Astrocyte (in vitro differentiated cells and primary cell): ENCODE measurements around the gene C15orf40. TPM values are rescaled to one million over a fixed set of nuclear protein-coding genes. Genes with fewer than 3 reads are reported as not detected.

Source experiments
- DNase-seq: peaks from one replicate; pipeline ENCODE4 v3.0.0-alpha.2; 2010; ENCODE audit warnings: low read depth
- FAIRE-seq: peaks from 2 replicates; lab custom pipeline; 2011; peaks lifted over from hg19 to GRCh38; lab: Jason Lieb, UNC
- H2AFZ ChIP-seq: 2 replicates; pipeline ENCODE4 v1.6.0; 2012; ENCODE audit warnings: low read depth, low read length, inconsistent platforms
- H3K27ac ChIP-seq: 2 replicates; pipeline ENCODE4 v1.5.1; 2011; ENCODE audit warnings: low read depth, low read length, inconsistent platforms
- H3K27me3 ChIP-seq: 2 replicates; pipeline ENCODE4 v1.6.0; 2011; ENCODE audit warnings: low read length, inconsistent platforms; ENCODE audit not compliant: insufficient read depth
- H3K36me3 ChIP-seq: 2 replicates; pipeline ENCODE4 v1.5.1; 2011; ENCODE audit warnings: low read length, inconsistent platforms; ENCODE audit not compliant: insufficient read depth
- H3K4me1 ChIP-seq: 2 replicates; pipeline ENCODE4 v1.5.1; 2011; ENCODE audit warnings: low read length, inconsistent platforms; ENCODE audit not compliant: insufficient read depth
- H3K4me2 ChIP-seq: 2 replicates; pipeline ENCODE4 v1.6.0; 2012; ENCODE audit warnings: low read length, inconsistent platforms
- H3K4me3 ChIP-seq: 2 replicates; pipeline ENCODE4 v1.5.1; 2011; ENCODE audit warnings: low read depth, mild to moderate bottlenecking, low read length, inconsistent platforms; ENCODE audit not compliant: insufficient read depth
- H3K79me2 ChIP-seq: 2 replicates; pipeline ENCODE4 v1.6.0; 2012; ENCODE audit warnings: mild to moderate bottlenecking, low read length, inconsistent platforms; ENCODE audit not compliant: insufficient read depth
- H3K9ac ChIP-seq: 2 replicates; pipeline ENCODE4 v1.6.0; 2012; ENCODE audit warnings: mild to moderate bottlenecking, low read length, inconsistent platforms
- H3K9me3 ChIP-seq: 2 replicates; pipeline ENCODE4 v1.5.1; 2012; ENCODE audit warnings: low read depth, mild to moderate bottlenecking, low read length, inconsistent platforms; ENCODE audit not compliant: insufficient read depth
- H4K20me1 ChIP-seq: 2 replicates; pipeline ENCODE4 v1.6.0; 2012; ENCODE audit warnings: low read length, inconsistent platforms; ENCODE audit not compliant: insufficient read depth
- H3K27ac Mint-ChIP-seq: one replicate; pipeline ENCODE4 v1.8.0; 2021; ENCODE audit warnings: mild to moderate bottlenecking, mixed read lengths; ENCODE audit not compliant: unreplicated experiment
- H3K27me3 Mint-ChIP-seq: one replicate; pipeline ENCODE4 v1.8.0; 2021; ENCODE audit warnings: low read depth, mixed read lengths; ENCODE audit not compliant: unreplicated experiment
- H3K36me3 Mint-ChIP-seq: one replicate; pipeline ENCODE4 v1.8.0; 2021; ENCODE audit warnings: low read depth, mixed read lengths; ENCODE audit not compliant: unreplicated experiment
- H3K4me1 Mint-ChIP-seq: one replicate; pipeline ENCODE4 v1.8.0; 2021; ENCODE audit warnings: low read depth, mixed read lengths; ENCODE audit not compliant: unreplicated experiment
- H3K4me3 Mint-ChIP-seq: one replicate; pipeline ENCODE4 v1.8.0; 2021; ENCODE audit warnings: mild to moderate bottlenecking, moderate library complexity, mixed read lengths; ENCODE audit not compliant: unreplicated experiment
- H3K9me3 Mint-ChIP-seq: one replicate; pipeline ENCODE4 v1.8.0; 2021; ENCODE audit warnings: mild to moderate bottlenecking, mixed read lengths; ENCODE audit not compliant: unreplicated experiment
- CTCF ChIP-seq: IDR thresholded peaks from 2 replicates; pipeline ENCODE4 v1.5.1; 2011; ENCODE audit warnings: low read depth, mild to moderate bottlenecking, inconsistent platforms, low read length, moderate library complexity; ENCODE audit not compliant: insufficient read depth
- EZH2 ChIP-seq: IDR thresholded peaks from 2 replicates; pipeline ENCODE4 v1.6.1; 2012; ENCODE audit warnings: mild to moderate bottlenecking, low read length, inconsistent platforms; ENCODE audit not compliant: insufficient read depth
- total RNA-seq: library from RNA; stranded (reverse); gene quantifications from 2 replicates; pipeline ENCODE4 v1.2.1, GENCODE V29; 2021

Gene C15orf40
- total RNA-seq, 1 donor from 2014 or later, result 18.1 TPM

- peaks cover 4% of the 10 kb centered on the region for H3K36me3 ChIP-seq
- FAIRE-seq (no peak), DNase-seq (no peak)
- Mint-ChIP-seq H3K9me3 (no peaks in the 10 kb centered on the region), H3K27me3 (no peaks in the 10 kb centered on the region), H3K36me3 (peaks cover 5% of the 10 kb centered on the region), H3K4me3 (no peak overlapping the region), H3K4me1 (peaks cover 10% of the 10 kb centered on the region), H3K27ac (no peak overlapping the region)
- H3K9ac ChIP-seq, result no peak overlapping the region
- TF ChIP-seq CTCF (no peak), EZH2 (no peak)
- H3K4me3 ChIP-seq, result no peak overlapping the region
- no peaks in the 10 kb centered on the region for H3K79me2 ChIP-seq
- H3K27me3 ChIP-seq, result no peaks in the 10 kb centered on the region
- H2AFZ ChIP-seq, result no peak overlapping the region
- no peak overlapping the region for H3K27ac ChIP-seq
- H4K20me1 ChIP-seq, result no peaks in the 10 kb centered on the region
- H3K4me1 ChIP-seq, result no peaks in the 10 kb centered on the region
- H3K9me3 ChIP-seq, result no peaks in the 10 kb centered on the region
- H3K4me2 ChIP-seq, result no peak overlapping the region
These were observed 16.4 kb downstream of the C15orf40 start for GRCh38 chr15:82995076-82995475.

DNA sequence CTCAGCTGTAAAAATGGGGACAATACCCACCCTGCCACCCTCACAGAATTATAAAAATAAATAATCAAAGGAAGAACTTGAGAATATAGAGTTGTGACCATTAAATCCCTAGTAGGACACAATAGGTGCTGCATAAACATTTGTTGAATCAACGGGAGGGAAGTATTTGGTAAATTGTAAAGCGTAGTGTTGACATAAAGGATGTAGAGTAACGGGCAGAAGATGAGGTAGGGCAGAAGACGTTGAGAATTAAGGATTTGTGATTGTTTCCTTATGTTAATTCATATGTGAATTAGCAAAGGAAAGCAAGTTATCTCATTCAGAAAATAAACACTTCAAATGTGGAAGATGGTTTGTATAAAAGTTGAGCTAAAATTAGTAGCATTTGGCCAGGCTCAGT lies 18.3 kb downstream of the C15orf40 start:
- H3K4me3 ChIP-seq, result no peak overlapping the region
- FAIRE-seq (no peak), DNase-seq (no peak)
- H3K36me3 ChIP-seq, result peaks cover 9% of the 10 kb centered on the region
- TF ChIP-seq EZH2, result no peak
- no peak for TF ChIP-seq CTCF
- Mint-ChIP-seq H3K27me3 (no peaks in the 10 kb centered on the region), H3K9me3 (no peaks in the 10 kb centered on the region), H3K4me3 (no peak overlapping the region), H3K4me1 (peaks cover 9% of the 10 kb centered on the region), H3K27ac (no peak overlapping the region), H3K36me3 (peaks cover 5% of the 10 kb centered on the region)
- H4K20me1 ChIP-seq, result no peaks in the 10 kb centered on the region
- H3K9ac ChIP-seq, result no peak overlapping the region
- no peaks in the 10 kb centered on the region for H3K79me2 ChIP-seq
- H3K27me3 ChIP-seq, result no peaks in the 10 kb centered on the region
- no peak overlapping the region for H2AFZ ChIP-seq
- H3K4me2 ChIP-seq, result no peak overlapping the region
- no peak overlapping the region for H3K27ac ChIP-seq
- no peaks in the 10 kb centered on the region for H3K4me1 ChIP-seq
- no peaks in the 10 kb centered on the region for H3K9me3 ChIP-seq

DNA sequence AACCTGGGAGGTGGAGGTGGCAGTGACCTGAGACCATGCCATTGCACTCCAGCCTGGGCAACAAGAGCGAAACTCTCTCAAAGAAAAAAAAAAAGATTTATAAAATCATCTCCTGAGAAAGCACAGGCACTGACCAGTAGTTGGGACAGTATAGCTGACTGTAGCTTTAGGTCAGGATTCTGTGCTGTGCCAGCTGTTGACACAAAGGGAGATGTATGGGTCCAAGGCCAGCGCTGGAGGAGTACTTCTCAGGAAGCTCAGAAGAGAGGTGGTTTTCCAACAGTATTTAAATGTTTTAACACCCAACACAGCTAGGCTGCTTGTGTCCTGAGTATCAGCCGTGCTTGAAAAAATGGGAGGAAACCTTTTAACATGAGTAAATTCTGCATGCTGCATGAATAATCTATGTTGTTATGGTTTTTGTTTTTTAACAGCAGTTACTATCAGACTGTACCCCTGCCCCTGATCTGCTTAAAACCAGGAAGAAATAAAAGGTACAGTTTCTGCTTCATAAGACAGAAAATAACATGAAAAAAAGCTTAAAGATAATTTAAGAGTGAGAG lies 18.9 kb downstream of the C15orf40 start:
- no peak overlapping the region for H3K4me3 Mint-ChIP-seq
- Histone ChIP-seq H3K27me3 (no peaks in the 10 kb centered on the region), H3K9me3 (no peaks in the 10 kb centered on the region), H3K79me2 (peaks cover 4% of the 10 kb centered on the region), H2AFZ (no peak overlapping the region), H4K20me1 (no peaks in the 10 kb centered on the region), H3K36me3 (peaks cover 9% of the 10 kb centered on the region), H3K4me2 (no peak overlapping the region), H3K4me1 (no peaks in the 10 kb centered on the region), H3K9ac (no peak overlapping the region), H3K4me3 (no peak overlapping the region), H3K27ac (no peak overlapping the region)
- peaks cover 9% of the 10 kb centered on the region for H3K4me1 Mint-ChIP-seq
- no peaks in the 10 kb centered on the region for H3K27me3 Mint-ChIP-seq
- DNase-seq (no peak), FAIRE-seq (no peak)
- H3K9me3 Mint-ChIP-seq, result no peaks in the 10 kb centered on the region
- peaks cover 5% of the 10 kb centered on the region for H3K36me3 Mint-ChIP-seq
- H3K27ac Mint-ChIP-seq, result no peak overlapping the region
- TF ChIP-seq CTCF (no peak), EZH2 (no peak)
